ENCODE results near the gene FASTKD1.

The FASTKD1 gene

DNA sequence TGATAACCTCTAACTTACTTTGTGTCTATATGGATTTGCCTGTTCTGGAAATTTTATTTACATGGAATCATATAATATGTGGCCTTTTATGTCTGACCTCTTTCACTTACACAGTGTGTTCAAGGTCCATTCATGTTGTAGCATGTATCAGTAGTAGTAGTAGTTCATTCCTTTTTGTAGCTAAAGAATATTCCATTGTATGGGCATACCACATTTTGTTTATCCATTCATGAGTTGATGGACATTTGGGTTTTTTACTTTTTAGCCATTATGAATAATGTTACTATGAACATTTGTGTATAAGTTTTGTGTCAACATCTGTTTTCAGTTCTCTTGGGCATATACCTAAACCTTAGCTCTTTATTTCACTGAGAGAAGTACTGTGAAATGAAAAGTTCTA lies 82.8 kb downstream of the FASTKD1 start:
- H3K4me3 Mint-ChIP-seq = no peak overlapping the region
- no peaks in the 10 kb centered on the region for H3K27me3 Mint-ChIP-seq (ENCODE audit: low read depth)
- no peaks in the 10 kb centered on the region for H3K4me1 Mint-ChIP-seq
- H3K36me3 Mint-ChIP-seq (ENCODE audit: low read depth) = peaks cover 27% of the 10 kb centered on the region
- no peak overlapping the region for H3K27ac Mint-ChIP-seq
- peaks cover 3% of the 10 kb centered on the region for H3K9me3 Mint-ChIP-seq
- TF ChIP-seq, protein P1, sequence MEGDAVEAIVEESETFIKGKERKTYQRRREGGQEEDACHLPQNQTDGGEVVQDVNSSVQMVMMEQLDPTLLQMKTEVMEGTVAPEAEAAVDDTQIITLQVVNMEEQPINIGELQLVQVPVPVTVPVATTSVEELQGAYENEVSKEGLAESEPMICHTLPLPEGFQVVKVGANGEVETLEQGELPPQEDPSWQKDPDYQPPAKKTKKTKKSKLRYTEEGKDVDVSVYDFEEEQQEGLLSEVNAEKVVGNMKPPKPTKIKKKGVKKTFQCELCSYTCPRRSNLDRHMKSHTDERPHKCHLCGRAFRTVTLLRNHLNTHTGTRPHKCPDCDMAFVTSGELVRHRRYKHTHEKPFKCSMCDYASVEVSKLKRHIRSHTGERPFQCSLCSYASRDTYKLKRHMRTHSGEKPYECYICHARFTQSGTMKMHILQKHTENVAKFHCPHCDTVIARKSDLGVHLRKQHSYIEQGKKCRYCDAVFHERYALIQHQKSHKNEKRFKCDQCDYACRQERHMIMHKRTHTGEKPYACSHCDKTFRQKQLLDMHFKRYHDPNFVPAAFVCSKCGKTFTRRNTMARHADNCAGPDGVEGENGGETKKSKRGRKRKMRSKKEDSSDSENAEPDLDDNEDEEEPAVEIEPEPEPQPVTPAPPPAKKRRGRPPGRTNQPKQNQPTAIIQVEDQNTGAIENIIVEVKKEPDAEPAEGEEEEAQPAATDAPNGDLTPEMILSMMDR (IDR thresholded peaks at IDR 0.05; ENCODE audit: unreplicated experiment in 3 of 3) = no peak

DNA sequence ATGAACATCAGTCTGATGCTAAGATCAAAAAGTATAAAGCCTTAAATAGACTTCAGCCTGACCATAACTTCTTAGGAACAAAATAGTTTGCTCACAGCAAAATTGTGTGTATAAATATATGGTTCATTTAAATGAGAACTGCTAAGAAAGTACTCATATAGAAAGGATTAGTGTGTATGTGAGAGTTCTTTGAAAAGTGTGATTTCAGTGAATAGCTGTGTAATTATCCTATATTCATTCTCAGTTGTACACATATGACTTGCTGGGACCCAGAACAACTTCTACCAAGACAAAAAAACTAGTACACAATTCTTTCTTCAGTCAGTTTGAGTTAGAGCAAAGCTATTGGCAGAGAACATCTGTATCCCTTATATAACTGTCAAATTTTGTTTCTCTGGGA lies 87.2 kb downstream of the FASTKD1 start:
- TF ChIP-seq, protein P1 (IDR thresholded peaks at IDR 0.05; ENCODE audit: unreplicated experiment in 3 of 3) = no peak
- Mint-ChIP-seq H3K36me3 (ENCODE audit: low read depth) (peaks cover 46% of the 10 kb centered on the region), H3K27ac (no peak overlapping the region), H3K4me1 (peaks cover 5% of the 10 kb centered on the region), H3K9me3 (peaks cover 3% of the 10 kb centered on the region), H3K4me3 (no peak overlapping the region), H3K27me3 (ENCODE audit: low read depth) (no peaks in the 10 kb centered on the region)

DNA sequence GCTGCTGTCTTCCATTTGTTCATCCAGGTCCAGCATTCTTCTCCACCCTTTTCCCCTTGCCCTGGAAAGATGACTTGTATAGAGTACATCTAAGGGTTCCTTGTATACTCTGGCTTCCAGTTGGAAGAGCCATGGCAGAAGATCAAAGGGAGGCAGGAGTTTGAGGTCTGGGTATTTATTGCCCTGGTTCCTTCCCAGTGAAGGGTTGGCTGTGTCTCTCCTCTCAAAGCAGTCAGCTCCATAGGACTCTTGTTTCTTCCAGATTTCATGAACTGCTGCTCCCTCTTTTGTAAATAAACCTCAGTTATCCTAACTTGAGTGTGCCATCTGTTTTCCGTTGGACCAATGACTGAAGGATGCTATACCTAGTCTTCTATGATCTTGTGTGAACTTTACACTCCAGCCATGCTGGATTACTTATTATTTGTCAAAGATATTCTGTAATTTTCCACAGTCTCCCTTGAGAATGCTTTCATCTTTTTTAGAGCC lies 88.0 kb downstream of the FASTKD1 start:
- Mint-ChIP-seq H3K4me3 (no peak overlapping the region), H3K27ac (no peak overlapping the region), H3K27me3 (ENCODE audit: low read depth) (no peaks in the 10 kb centered on the region), H3K9me3 (peaks cover 1% of the 10 kb centered on the region), H3K36me3 (ENCODE audit: low read depth) (peaks cover 40% of the 10 kb centered on the region), H3K4me1 (peaks cover 6% of the 10 kb centered on the region)
- TF ChIP-seq, protein P1 (IDR thresholded peaks at IDR 0.05; ENCODE audit: unreplicated experiment in 3 of 3) = no peak

DNA sequence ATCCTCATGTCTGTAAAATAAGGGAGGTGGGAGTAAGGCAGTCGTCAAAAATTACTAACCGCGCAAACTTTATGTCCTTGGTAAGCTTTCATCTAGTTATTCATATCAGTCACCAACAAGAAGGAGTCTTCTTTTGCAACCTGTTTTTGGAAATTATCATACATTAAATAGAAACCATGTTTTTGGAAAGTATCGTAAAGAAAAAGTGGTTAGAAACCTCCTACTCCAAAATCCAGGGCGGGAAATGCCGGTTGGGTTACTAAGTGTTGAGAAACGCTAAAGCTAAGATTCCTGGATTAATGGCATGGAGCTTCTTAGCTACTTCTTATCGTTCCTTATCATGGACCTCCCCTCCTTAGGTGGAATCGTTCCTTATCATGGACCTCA lies 93.6 kb downstream of the FASTKD1 start:
- TF ChIP-seq, protein P1 (IDR thresholded peaks at IDR 0.05; ENCODE audit: unreplicated experiment in 3 of 3) = no peak
- Mint-ChIP-seq H3K27ac (peak overlapping the region; percentile 85 to 97 (median 91)), H3K9me3 (no peaks in the 10 kb centered on the region), H3K36me3 (ENCODE audit: low read depth) (peaks cover 21% of the 10 kb centered on the region), H3K4me1 (peaks cover 24% of the 10 kb centered on the region), H3K4me3 (peak overlapping the region; percentile 87 to 96 (median 92)), H3K27me3 (ENCODE audit: low read depth) (no peaks in the 10 kb centered on the region)
